Neuronal stem cell (in vitro differentiated cells): ENCODE results near the gene TMEM164.

Experiments
- DNase-seq: peaks from one replicate; pipeline ENCODE4 v3.0.0-alpha.2; 2013; ENCODE audit warnings: low spot score
- H2AFZ ChIP-seq: one replicate; pipeline ENCODE4 v1.6.1; 2013; ENCODE audit warnings: mild to moderate bottlenecking, low read length, inconsistent platforms
- H2AK5ac ChIP-seq: 2 replicates; pipeline ENCODE4 v1.6.1; 2013; ENCODE audit warnings: low read depth, mild to moderate bottlenecking, inconsistent platforms, low read length, moderate library complexity, mixed read lengths
- H2BK120ac ChIP-seq: 2 replicates; pipeline ENCODE4 v1.6.1; 2013; ENCODE audit warnings: low read depth, mild to moderate bottlenecking, inconsistent platforms, low read length, moderate library complexity, mixed read lengths
- H2BK12ac ChIP-seq: one replicate; pipeline ENCODE4 v1.6.1; 2013; ENCODE audit warnings: low read length, inconsistent platforms
- H2BK15ac ChIP-seq: 2 replicates; pipeline ENCODE4 v1.6.1; 2013; ENCODE audit warnings: mild to moderate bottlenecking, low read length, inconsistent platforms, mixed read lengths
- H2BK5ac ChIP-seq: one replicate; pipeline ENCODE4 v1.6.1; 2013; ENCODE audit warnings: inconsistent platforms, mild to moderate bottlenecking, low read length, moderate library complexity
- H3K14ac ChIP-seq: one replicate; pipeline ENCODE4 v1.6.1; 2013; ENCODE audit warnings: low read length, inconsistent platforms
- H3K18ac ChIP-seq: 2 replicates; pipeline ENCODE4 v1.6.1; 2013; ENCODE audit warnings: low read length, inconsistent platforms
- H3K23ac ChIP-seq: 2 replicates; pipeline ENCODE4 v1.6.1; 2013; ENCODE audit warnings: low read depth, mild to moderate bottlenecking, mixed read lengths, low read length, inconsistent platforms; ENCODE audit not compliant: poor library complexity
- H3K27ac ChIP-seq: replicated peaks from 3 replicates; pipeline ENCODE4 v1.5.1; 2013; ENCODE audit warnings: low read length, inconsistent platforms
- H3K27me3 ChIP-seq, 3 experiments: 2 replicates each; pipeline ENCODE4 v1.6.1; 2013; ENCODE audit warnings: low read length in 3 of 3, mild to moderate bottlenecking in 2 of 3, inconsistent platforms in 1 of 3, low read depth in 1 of 3, mixed read lengths in 1 of 3, moderate library complexity in 1 of 3; ENCODE audit not compliant: control insufficient read depth in 3 of 3, insufficient read depth in 3 of 3
- H3K36me3 ChIP-seq, 2 donors: replicated peaks in 1 of 2; 2 replicates each; pipeline ENCODE4 v1.6.1; 2013; ENCODE audit warnings: low read length in 2 of 2; ENCODE audit not compliant: control insufficient read depth in 2 of 2, insufficient read depth in 2 of 2
- H3K4ac ChIP-seq: 2 replicates; pipeline ENCODE4 v1.6.1; 2013; ENCODE audit warnings: inconsistent platforms, mild to moderate bottlenecking, low read length, moderate library complexity
- H3K4me1 ChIP-seq, 2 donors: 1 replicate in 1 of 2; 2 replicates in 1 of 2; pipeline ENCODE4 v1.6.1; 2013; ENCODE audit warnings: low read length in 2 of 2, low read depth in 1 of 2; ENCODE audit not compliant: control insufficient read depth in 2 of 2, insufficient read depth in 1 of 2
- H3K4me2 ChIP-seq: one replicate; pipeline ENCODE4 v1.6.1; 2013; ENCODE audit warnings: mild to moderate bottlenecking, low read length, inconsistent platforms; ENCODE audit not compliant: insufficient read depth, poor library complexity, severe bottlenecking
- H3K4me3 ChIP-seq, 2 donors: 2 replicates each; pipeline ENCODE4 v1.5.1; 2013; ENCODE audit warnings: low read length in 2 of 2, mild to moderate bottlenecking in 2 of 2, inconsistent platforms in 1 of 2, moderate library complexity in 1 of 2
- H3K79me1 ChIP-seq: one replicate; pipeline ENCODE4 v1.6.1; 2013; ENCODE audit warnings: low read depth, mild to moderate bottlenecking, inconsistent platforms, low read length, moderate library complexity
- H3K9ac ChIP-seq: one replicate; pipeline ENCODE4 v1.6.1; 2013; ENCODE audit warnings: mild to moderate bottlenecking, low read depth, low read length, inconsistent platforms; ENCODE audit not compliant: poor library complexity
- H3K9me3 ChIP-seq, 2 donors: replicated peaks in 1 of 2; 2 replicates each; pipeline versions ENCODE3 to v1.6.1; 2013; ENCODE audit warnings: low read length in 2 of 2, mild to moderate bottlenecking in 2 of 2, inconsistent platforms in 1 of 2, low read depth in 1 of 2, mixed read lengths in 1 of 2, moderate library complexity in 1 of 2; ENCODE audit not compliant: control insufficient read depth in 2 of 2, insufficient read depth in 1 of 2
- H4K8ac ChIP-seq: one replicate; pipeline ENCODE4 v1.6.1; 2013; ENCODE audit warnings: low read depth, mild to moderate bottlenecking, inconsistent platforms, low read length, moderate library complexity
- H4K91ac ChIP-seq: one replicate; pipeline ENCODE4 v1.6.1; 2013; ENCODE audit warnings: low read length, low read depth, mild to moderate bottlenecking, inconsistent platforms; ENCODE audit not compliant: poor library complexity
- WGBS, 2 donors: extraction: QIAGEN DNeasy Blood & Tissue Kit; methylation state at CpG; one replicate each; pipeline ENCODE4 v1.1.7; 2013; ENCODE audit warnings: missing lambda C conversion rate in 2 of 2, mixed read lengths in 1 of 2; ENCODE audit not compliant: insufficient read length in 2 of 2, insufficient replicate concordance in 1 of 2; ENCODE audit errors: extremely low coverage in 2 of 2; 5-methylcytosine and 5-hydroxymethylcytosine counted together

Gene TMEM164

GRCh38 chrX:110034036-110034435 lies 31.1 kb downstream of the TMEM164 start:
- Histone ChIP-seq H3K9me3 (no peaks in the 10 kb centered on the region), H2BK5ac (no peak overlapping the region), H2BK12ac (no peak overlapping the region), H3K27ac (no peak overlapping the region), H3K4me2 (no peak overlapping the region), H2AK5ac (no peak overlapping the region), H3K4me1 (no peaks in the 10 kb centered on the region), H3K14ac (no peak overlapping the region), H3K36me3 (no peaks in the 10 kb centered on the region), H3K4me3 (no peak overlapping the region), H4K91ac (no peak overlapping the region), H3K79me1 (no peaks in the 10 kb centered on the region), H3K18ac (no peak overlapping the region), H2AFZ (no peak overlapping the region), H3K4ac (no peak overlapping the region), H3K27me3 (no peaks in the 10 kb centered on the region), H3K23ac (no peak overlapping the region), H4K8ac (no peak overlapping the region), H2BK120ac (no peak overlapping the region), H3K9ac (no peak overlapping the region), H2BK15ac (no peak overlapping the region)
- WGBS, 2 donors, result no CpG with 5 or more reads among the region's 2 CpGs
- DNase-seq, result no peak

DNA sequence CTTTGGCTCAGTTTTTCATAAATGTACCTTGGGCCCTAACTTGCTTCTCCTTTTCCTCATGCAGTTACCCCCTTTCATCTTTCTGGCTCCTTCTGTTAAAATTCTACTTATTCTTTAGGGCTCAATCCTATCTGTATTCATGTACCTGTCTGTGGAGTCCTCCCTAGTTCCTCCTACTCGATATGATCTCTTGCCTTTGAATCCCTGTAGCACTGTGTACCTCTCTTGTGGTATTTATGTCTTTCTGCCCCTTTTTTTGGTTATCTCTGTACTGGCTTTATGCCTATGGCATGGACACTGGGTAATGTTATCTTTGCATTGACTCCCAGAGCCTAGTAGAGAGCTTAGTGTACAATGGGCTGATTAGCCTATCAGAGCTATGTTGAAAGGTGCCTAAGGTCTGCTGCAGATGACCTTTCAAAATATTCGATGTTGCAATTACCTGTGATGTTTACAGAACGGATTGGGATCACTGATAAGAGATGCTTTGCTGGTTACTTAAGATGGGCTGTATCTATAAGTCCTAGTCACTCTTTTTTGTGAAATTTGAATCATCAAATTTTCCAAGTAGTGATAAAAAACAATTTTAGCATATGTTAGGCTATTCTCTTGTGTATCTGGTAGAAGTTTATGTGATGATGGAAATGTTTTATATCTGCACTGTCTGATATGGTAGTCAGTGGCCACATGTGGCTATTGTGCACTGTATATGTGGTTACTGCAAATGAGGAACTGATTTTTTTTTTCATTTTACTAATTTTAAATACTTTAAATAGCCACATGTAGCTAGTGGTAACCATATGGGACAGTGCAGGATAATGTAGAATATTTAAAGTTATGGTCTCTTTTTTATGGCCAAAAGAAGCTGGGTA lies 33.5 kb downstream of the TMEM164 start:
- DNase-seq, result no peak
- H3K4me3 ChIP-seq, result no peak overlapping the region
- no peak overlapping the region for H3K27ac ChIP-seq
- H3K18ac ChIP-seq, result no peak overlapping the region
- H2AFZ ChIP-seq, result no peak overlapping the region
- H3K4me1 ChIP-seq, result peaks cover 0 to 3% of the 10 kb centered on the region in 2 donors
- H4K8ac ChIP-seq, result no peak overlapping the region
- no peaks in the 10 kb centered on the region for H3K9me3 ChIP-seq
- no peak overlapping the region for H4K91ac ChIP-seq
- no peak overlapping the region for H2BK5ac ChIP-seq
- H3K36me3 ChIP-seq, result no peaks in the 10 kb centered on the region
- H3K23ac ChIP-seq, result no peak overlapping the region
- H2BK120ac ChIP-seq, result no peak overlapping the region
- no CpG with 5 or more reads among the region's 3 CpGs for WGBS, 2 donors
- no peak overlapping the region for H2AK5ac ChIP-seq
- H2BK12ac ChIP-seq, result no peak overlapping the region
- H3K4ac ChIP-seq, result no peak overlapping the region
- H2BK15ac ChIP-seq, result no peak overlapping the region
- peaks cover 0 to 6% (median 0%) of the 10 kb centered on the region in 3 experiments for H3K27me3 ChIP-seq
- no peak overlapping the region for H3K4me2 ChIP-seq
- no peak overlapping the region for H3K14ac ChIP-seq
- no peak overlapping the region for H3K9ac ChIP-seq
- H3K79me1 ChIP-seq, result no peaks in the 10 kb centered on the region

- no peak overlapping the region for H2BK120ac ChIP-seq
- H3K18ac ChIP-seq, result no peak overlapping the region
- H3K4me2 ChIP-seq, result no peak overlapping the region
- H3K9me3 ChIP-seq, result no peaks in the 10 kb centered on the region
- no peak overlapping the region for H3K27ac ChIP-seq
- no peak overlapping the region for H3K14ac ChIP-seq
- H2AFZ ChIP-seq, result no peak overlapping the region
- no peak overlapping the region for H3K9ac ChIP-seq
- no peaks in the 10 kb centered on the region for H3K79me1 ChIP-seq
- H2BK12ac ChIP-seq, result no peak overlapping the region
- H3K27me3 ChIP-seq, result peaks cover 0 to 6% (median 0%) of the 10 kb centered on the region in 3 experiments
- no peak overlapping the region for H4K91ac ChIP-seq
- H4K8ac ChIP-seq, result no peak overlapping the region
- no peak overlapping the region for H3K4me3 ChIP-seq
- no peak overlapping the region for H3K4ac ChIP-seq
- no CpG with 5 or more reads among the region's 2 CpGs for WGBS, 2 donors
- no peak overlapping the region for H2BK5ac ChIP-seq
- H3K36me3 ChIP-seq, result no peaks in the 10 kb centered on the region
- no peak for DNase-seq
- H2AK5ac ChIP-seq, result no peak overlapping the region
- no peak overlapping the region for H2BK15ac ChIP-seq
- peaks cover 0 to 3% of the 10 kb centered on the region in 2 donors for H3K4me1 ChIP-seq
- no peak overlapping the region for H3K23ac ChIP-seq
These were observed 34.3 kb downstream of the TMEM164 start for GRCh38 chrX:110037178-110037577.

DNA sequence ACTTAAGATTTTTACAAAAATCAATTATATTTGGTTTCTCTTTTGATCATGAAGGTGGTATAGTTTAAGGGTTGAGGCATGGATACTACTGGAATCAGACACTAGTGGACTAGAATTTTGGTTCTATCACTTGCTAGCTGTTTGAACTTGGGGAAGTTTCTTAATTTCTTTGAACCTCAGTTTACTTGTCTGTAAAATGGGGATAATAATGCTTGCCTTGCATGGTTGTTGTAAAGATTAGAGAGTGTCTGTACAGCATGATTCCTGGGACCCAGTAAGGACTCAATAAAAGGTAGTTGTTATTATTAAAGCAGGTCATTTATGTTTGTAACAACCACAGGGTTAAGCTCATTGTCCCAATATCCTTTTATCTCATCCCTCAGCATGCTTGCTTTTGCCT lies 36.0 kb downstream of the TMEM164 start:
- Histone ChIP-seq H2BK15ac (no peak overlapping the region), H3K27ac (no peak overlapping the region), H3K23ac (no peak overlapping the region), H4K91ac (no peak overlapping the region), H3K4me1 (peaks cover 0 to 3% of the 10 kb centered on the region in 2 donors), H3K4me2 (no peak overlapping the region), H2AFZ (no peak overlapping the region), H4K8ac (no peak overlapping the region), H2BK120ac (no peak overlapping the region), H2BK12ac (no peak overlapping the region), H3K18ac (no peak overlapping the region), H3K14ac (no peak overlapping the region), H3K4me3 (no peak overlapping the region), H2AK5ac (no peak overlapping the region), H3K27me3 (peaks cover 0 to 6% (median 0%) of the 10 kb centered on the region in 3 experiments), H2BK5ac (no peak overlapping the region), H3K79me1 (no peaks in the 10 kb centered on the region), H3K4ac (no peak overlapping the region), H3K9me3 (no peaks in the 10 kb centered on the region), H3K36me3 (no peaks in the 10 kb centered on the region), H3K9ac (no peak overlapping the region)
- DNase-seq, result no peak
